ENCODE results near the gene GMDS. TPM values are rescaled to one million over a fixed set of nuclear protein-coding genes. Genes with fewer than 3 reads are reported as not detected.

GMDS gene
- total and polyA plus RNA-seq, 2 of the 8 experiments (the other 6 are each of a cell fraction or from before 2014, with no cell fraction given): 16.8 to 50.0 TPM

- Histone ChIP-seq H2BK20ac (ENCODE audit: low read length) (no peak overlapping the region), H3K14ac (ENCODE audit: insufficient read length) (no peak overlapping the region), H3K4me1 (replicated peaks in 1 of 4; ENCODE audit: control insufficient read depth in 3 of 4, insufficient read depth in 4 of 4, low read length in 3 of 4) (peaks cover 0 to 2% (median 0%) of the 10 kb centered on the region in 4 experiments; a peak in 1 of 7 replicates), H3K23ac (ENCODE audit: insufficient read length) (no peak overlapping the region), H2AK5ac (ENCODE audit: low read depth, low read length) (no peak overlapping the region), H3K4me3 (ENCODE audit: extremely low read depth in 1 of 4, insufficient read depth in 2 of 4, low read depth in 3 of 4, low read length in 4 of 4) (no peak overlapping the region), H3K56ac (replicated peaks; ENCODE audit: insufficient read length, low read depth, low read length) (no peak overlapping the region), H3K79me1 (ENCODE audit: low read depth, low read length) (no peaks in the 10 kb centered on the region; the same call in 1 of the 2 replicates), H2AFZ (ENCODE audit: low read length) (no peak overlapping the region), H3K9me3 (ENCODE audit: insufficient read depth in 2 of 2, low read depth in 1 of 2, low read length in 1 of 2) (no peaks in the 10 kb centered on the region), H3K27me3 (replicated peaks in 1 of 4; ENCODE audit: control insufficient read depth in 3 of 4, extremely low read depth in 1 of 4, insufficient read depth in 3 of 4, low read length in 3 of 4) (no peaks in the 10 kb centered on the region), H3K36me3 (ENCODE audit: control insufficient read depth in 2 of 4, insufficient read depth in 4 of 4, low read length in 3 of 4) (no peaks in the 10 kb centered on the region), H3K79me2 (ENCODE audit: control insufficient read depth in 1 of 2, insufficient read depth in 2 of 2, low read length in 2 of 2) (no peaks in the 10 kb centered on the region), H3K18ac (ENCODE audit: extremely low read depth, low read length) (no peak overlapping the region), H4K8ac (ENCODE audit: extremely low read depth, insufficient read depth, low read length) (no peak overlapping the region), H3K4ac (replicated peaks; ENCODE audit: insufficient read length, low read depth, low read length) (no peak overlapping the region), H2BK5ac (ENCODE audit: low read depth, low read length) (no peak overlapping the region), H2BK15ac (ENCODE audit: low read length) (no peak overlapping the region), H2BK120ac (replicated peaks; ENCODE audit: low read depth, low read length) (no peak overlapping the region), H2BK12ac (ENCODE audit: low read depth, low read length) (no peak overlapping the region), H3K9ac (replicated peaks in 1 of 4; ENCODE audit: extremely low read depth in 1 of 4, low read depth in 3 of 4, low read length in 3 of 4) (no peak overlapping the region), H4K5ac (ENCODE audit: insufficient read length, low read depth, low read length) (no peak overlapping the region), H3K4me2 (ENCODE audit: insufficient read depth in 1 of 2, low read depth in 2 of 2, low read length in 2 of 2) (no peak overlapping the region), H3K23me2 (ENCODE audit: low read depth, low read length) (no peaks in the 10 kb centered on the region; the same call in 1 of the 2 replicates), H4K91ac (replicated peaks; ENCODE audit: insufficient read length, low read length) (no peak overlapping the region), H4K20me1 (replicated peaks in 1 of 2; ENCODE audit: control insufficient read depth in 1 of 2, insufficient read depth in 2 of 2, low read length in 2 of 2) (no peaks in the 10 kb centered on the region), H3K27ac (ENCODE audit: low read depth, low read length) (no peak overlapping the region)
- no peak for DNase-seq (ENCODE audit: low read depth in 1 of 2, low spot score in 2 of 2)
- CTCF ChIA-PET (ENCODE audit: partially characterized antibody): interaction anchor here (0.8 kb wide), 1 partner anchor 361 kb away, joined by 3 read pairs; no protein-coding TSS in a partner anchor
- 91% methylated on average over 6 of the region's 6 CpGs; no CpG with 5 or more reads in 1 of the 2 experiments for WGBS, 2 experiments (ENCODE audit: extremely low coverage in 1 of 2, insufficient coverage in 1 of 2, insufficient read length in 1 of 2, insufficient replicate concordance in 2 of 2, low coverage in 1 of 2, low lambda C conversion rate in 2 of 2, missing lambda C conversion rate in 1 of 2)
- no peak for TF ChIP-seq CEBPB (IDR thresholded peaks at IDR 0.05; ENCODE audit: low read depth, low read length)
- no peak for FAIRE-seq
- POLR2A ChIA-PET (ENCODE audit: partially characterized antibody): interaction anchor here (1.3 kb wide), 1 partner anchor 9 kb away, joined by 3 read pairs; no protein-coding TSS in a partner anchor
These were observed 252.4 kb downstream of the GMDS start for GRCh38 chr6:1993042-1993441.
